AG04450 (cell line): ENCODE data around the gene MAML3. TPM values are rescaled to one million over a fixed set of nuclear protein-coding genes. Genes with fewer than 3 reads are reported as not detected.

Experiments used
- CTCF ChIA-PET: fragments of 300-600, 350-600 bp; formaldehyde crosslinking; extraction: SDS; loops from one replicate; lab custom pipeline; 2022; ENCODE audit warnings: antibody characterized with exemption, inconsistent platforms; lab: Charles Lee
- POLR2A ChIA-PET: fragments of 350-600 bp; formaldehyde crosslinking; extraction: SDS; loops from one replicate; lab custom pipeline; 2021; ENCODE audit warnings: antibody characterized with exemption, inconsistent platforms; lab: Yijun Ruan, JAX
- DNase-seq: peaks from one replicate; pipeline ENCODE4 v3.0.0-alpha.2; 2011; ENCODE audit warnings: low read depth, low spot score
- H3K27ac ChIP-seq: one replicate; pipeline ENCODE4 v1.5.1; 2012; ENCODE audit warnings: low read depth, low read length, control low read depth
- H3K27me3 ChIP-seq: one replicate; pipeline ENCODE4 v1.6.0; 2012; ENCODE audit warnings: low read length; ENCODE audit not compliant: control insufficient read depth, insufficient read depth
- H3K4me3 ChIP-seq: 2 replicates; pipeline ENCODE4 v1.5.1; 2011; ENCODE audit warnings: mild to moderate bottlenecking, low read depth, low read length, control low read depth
- H3K9me3 ChIP-seq: 2 replicates; pipeline ENCODE4 v1.5.1; 2012; ENCODE audit warnings: low read length; ENCODE audit not compliant: control insufficient read depth, insufficient read depth
- CTCF ChIP-seq: IDR thresholded peaks from 2 replicates; pipeline ENCODE4 v1.5.1; 2011; ENCODE audit warnings: low read depth, low read length, control low read depth, inconsistent platforms
- polyA plus RNA-seq: library from polyadenylated mRNA; depleted of rRNA; stranded (reverse); fragments of >200 nt; gene quantifications from 2 replicates; pipeline ENCODE4 v1.2.3, GENCODE V29; 2011

The MAML3 gene
- polyA plus RNA-seq, 1 experiment: 4.1 TPM

DNA sequence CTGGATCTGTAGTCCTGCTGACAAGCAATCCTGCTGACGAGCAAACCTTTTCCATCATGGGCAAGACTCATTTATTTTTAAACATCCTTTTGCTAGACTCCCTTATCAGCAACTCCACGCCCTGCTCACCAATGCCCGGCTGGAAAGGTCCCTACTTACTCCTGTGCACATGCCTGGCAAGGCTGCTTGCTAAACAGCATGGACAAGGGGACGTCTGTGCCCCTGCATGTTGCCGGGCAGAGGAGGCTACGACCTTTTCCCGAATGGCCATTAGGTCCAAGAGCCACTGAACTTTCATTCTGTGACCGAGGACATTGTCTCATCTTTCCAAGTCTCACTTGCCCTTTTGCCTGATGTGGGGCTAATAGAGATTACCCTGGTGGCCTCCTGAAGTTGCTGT is 389.8 kb downstream of the MAML3 start:
- Histone ChIP-seq H3K27me3 (no peaks in the 10 kb centered on the region), H3K27ac (no peak overlapping the region), H3K4me3 (no peak overlapping the region), H3K9me3 (no peaks in the 10 kb centered on the region)
- ChIA-PET POLR2A (no interaction called here), CTCF (interaction anchor here (0.9 kb wide), 1 partner anchor 106 kb away, joined by 3 read pairs; no protein-coding TSS in a partner anchor)
- no peak for TF ChIP-seq CTCF
- DNase-seq: no peak

GRCh38 chr4:139763672-139764071 is 390.3 kb downstream of the MAML3 start:
- no peaks in the 10 kb centered on the region for H3K27me3 ChIP-seq
- no peak overlapping the region for H3K4me3 ChIP-seq
- POLR2A ChIA-PET: no interaction called here
- no peak for TF ChIP-seq CTCF
- no peaks in the 10 kb centered on the region for H3K9me3 ChIP-seq
- no peak overlapping the region for H3K27ac ChIP-seq
- no peak for DNase-seq
- CTCF ChIA-PET: interaction anchor here (0.9 kb wide), 1 partner anchor 106 kb away, joined by 3 read pairs; no protein-coding TSS in a partner anchor

DNA sequence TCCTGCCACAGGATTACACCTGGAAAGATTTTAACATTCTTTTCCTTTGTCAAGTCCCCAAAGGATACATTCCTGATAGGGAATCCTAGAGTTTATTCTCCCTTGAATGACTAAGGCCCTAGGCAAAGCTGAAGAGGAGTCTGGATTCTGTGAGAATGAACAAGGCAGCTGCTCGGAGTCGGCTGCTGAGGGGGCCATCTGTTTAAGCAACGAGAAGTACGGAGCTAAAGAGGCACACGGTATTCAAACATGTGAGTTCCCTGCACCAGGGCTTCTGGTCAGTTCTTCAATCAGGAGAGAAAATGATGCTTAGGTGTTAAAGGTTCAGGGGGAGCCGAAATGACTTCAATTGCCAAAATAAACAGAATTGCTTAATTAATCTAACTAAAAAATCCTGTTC is 390.8 kb downstream of the MAML3 start:
- POLR2A ChIA-PET: no interaction called here
- Histone ChIP-seq H3K4me3 (no peak overlapping the region), H3K27me3 (no peaks in the 10 kb centered on the region), H3K9me3 (no peaks in the 10 kb centered on the region), H3K27ac (no peak overlapping the region)
- CTCF ChIA-PET: interaction anchor here (0.9 kb wide), 1 partner anchor 105 kb away, joined by 3 read pairs; no protein-coding TSS in a partner anchor
- no peak for TF ChIP-seq CTCF
- no peak for DNase-seq

- TF ChIP-seq CTCF: no peak
- Histone ChIP-seq H3K9me3 (no peaks in the 10 kb centered on the region), H3K4me3 (no peak overlapping the region), H3K27me3 (no peaks in the 10 kb centered on the region), H3K27ac (no peak overlapping the region)
- no peak for DNase-seq
- ChIA-PET POLR2A (no interaction called here), CTCF (no interaction called here)
These were observed 391.3 kb downstream of the MAML3 start for GRCh38 chr4:139762720-139763119.

GRCh38 chr4:139761461-139761860 is 392.5 kb downstream of the MAML3 start:
- CTCF ChIA-PET: interaction anchor here (0.5 to 1.4 kb wide), 4 partner anchors 21 to 424 kb away, joined by 3 to 7 read pairs (median 5); no protein-coding TSS in a partner anchor
- peak; percentile 46 for TF ChIP-seq CTCF
- Histone ChIP-seq H3K27ac (no peak overlapping the region), H3K9me3 (no peaks in the 10 kb centered on the region), H3K27me3 (no peaks in the 10 kb centered on the region), H3K4me3 (no peak overlapping the region)
- POLR2A ChIA-PET: no interaction called here
- no peak for DNase-seq
